Keratinocyte (primary cell): Measurements from ENCODE around the gene CXCL14. TPM values are rescaled to one million over a fixed set of nuclear protein-coding genes. Genes with fewer than 3 reads are reported as not detected.

Experiments used
- DNase-seq: peaks from one replicate; pipeline ENCODE4 v3.0.0-alpha.2; 2011; ENCODE audit warnings: low read depth, missing footprints, low spot score
- FAIRE-seq: peaks from 2 replicates; lab custom pipeline; 2011; peaks lifted over from hg19 to GRCh38; lab: Jason Lieb, UNC
- H2AFZ ChIP-seq: 2 replicates; pipeline ENCODE4 v1.6.0; 2012; ENCODE audit warnings: low read length, control low read depth, inconsistent platforms; ENCODE audit not compliant: control insufficient read depth
- H3K27ac ChIP-seq: 2 replicates; pipeline ENCODE4 v1.5.1; 2011; ENCODE audit warnings: low read length; ENCODE audit not compliant: control insufficient read depth, insufficient read depth
- H3K27me3 ChIP-seq: 3 replicates; pipeline ENCODE4 v1.6.0; 2011; ENCODE audit warnings: low read length; ENCODE audit not compliant: control insufficient read depth, insufficient read depth; ENCODE audit errors: extremely low read depth
- H3K36me3 ChIP-seq, 2 experiments: 2 replicates in 1 of 2; 3 replicates in 1 of 2; pipeline ENCODE4 v1.5.1; 2011; ENCODE audit warnings: low read length in 2 of 2, mild to moderate bottlenecking in 1 of 2; ENCODE audit not compliant: control insufficient read depth in 2 of 2, insufficient read depth in 2 of 2; ENCODE audit errors: extremely low read depth in 1 of 2
- H3K4me1 ChIP-seq: 3 replicates; pipeline ENCODE4 v1.5.1; 2011; ENCODE audit warnings: low read length; ENCODE audit not compliant: control insufficient read depth, insufficient read depth; ENCODE audit errors: extremely low read depth
- H3K4me2 ChIP-seq: 3 replicates; pipeline ENCODE4 v1.6.0; 2011; ENCODE audit warnings: low read depth, low read length; ENCODE audit not compliant: control insufficient read depth, insufficient read depth; ENCODE audit errors: extremely low read depth
- H3K4me3 ChIP-seq, 3 experiments: fragments of 200-600 bp in 1 of 3; sonication (generic) in 1 of 3; 2 replicates in 2 of 3; 3 replicates in 1 of 3; pipeline ENCODE4 v1.5.1; 2011 to 2016; ENCODE audit warnings: low read length in 3 of 3, mild to moderate bottlenecking in 3 of 3, control low read depth in 2 of 3, inconsistent platforms in 1 of 3, low read depth in 1 of 3, mixed read lengths in 1 of 3, mixed run types in 1 of 3, moderate library complexity in 1 of 3; ENCODE audit not compliant: control insufficient read depth in 2 of 3, insufficient read depth in 2 of 3; ENCODE audit errors: extremely low read depth in 1 of 3
- H3K79me2 ChIP-seq: 2 replicates; pipeline ENCODE4 v1.6.0; 2012; ENCODE audit warnings: low read length; ENCODE audit not compliant: control insufficient read depth, insufficient read depth
- H3K9ac ChIP-seq: 3 replicates; pipeline ENCODE4 v1.6.0; 2011; ENCODE audit warnings: low read length; ENCODE audit not compliant: control insufficient read depth, insufficient read depth; ENCODE audit errors: extremely low read depth
- H3K9me1 ChIP-seq: 3 replicates; pipeline ENCODE4 v1.6.0; 2011; ENCODE audit warnings: low read length; ENCODE audit not compliant: control insufficient read depth, insufficient read depth; ENCODE audit errors: extremely low read depth
- H3K9me3 ChIP-seq: 2 replicates; pipeline ENCODE4 v1.5.1; 2012; ENCODE audit warnings: low read depth, low read length; ENCODE audit not compliant: control insufficient read depth
- H4K20me1 ChIP-seq: 3 replicates; pipeline ENCODE4 v1.6.0; 2011; ENCODE audit warnings: low read length; ENCODE audit not compliant: control insufficient read depth, insufficient read depth; ENCODE audit errors: extremely low read depth
- EZH2 ChIP-seq: IDR thresholded peaks from one replicate; pipeline ENCODE4 v1.6.1; 2012; ENCODE audit warnings: inconsistent platforms, mild to moderate bottlenecking, low read length, moderate library complexity
- dilution Hi-C: fragments of 300-500 bp; cut with MboI; formaldehyde crosslinking; loops from one replicate; pipeline ENCODE4 v1.7.0; 2020; ENCODE audit warnings: low sequenced_read_pairs; ENCODE audit not compliant: extremely low pct_ligation_motif_present
- polyA plus RNA-seq, 5 experiments: library from polyadenylated mRNA; depleted of rRNA in 3 of 5; stranded (reverse) in 3 of 5; stranded (forward) in 1 of 5; unstranded in 1 of 5; fragments of >200 nt; gene quantifications; 1 replicate in 1 of 5; 2 replicates in 3 of 5; 3 replicates in 1 of 5; pipeline versions ENCODE4 v1.2.1 to v1.2.3, GENCODE V29; 2011 to 2012; ENCODE audit warnings: missing spikeins in 2 of 5, low read depth in 1 of 5, low replicate concordance in 1 of 5
- TF ChIP-seq, protein P1 (sequence below), 3 experiments: IDR thresholded peaks in 1 of 3; conservative IDR thresholded peaks in 1 of 3; optimal IDR thresholded peaks in 1 of 3; 2 replicates in 2 of 3; 3 replicates in 1 of 3; pipeline versions ENCODE3 to v1.5.1; 2011; ENCODE audit warnings: low read length in 3 of 3, mild to moderate bottlenecking in 3 of 3, moderate library complexity in 2 of 3, control low read depth in 1 of 3, inconsistent platforms in 1 of 3; ENCODE audit not compliant: insufficient read depth in 2 of 3; ENCODE audit errors: extremely low read depth in 1 of 3

Gene CXCL14
- polyA plus RNA-seq, 1 donor (not counting 4 experiments of a cell fraction or from before 2014, with no cell fraction given): 124 TPM

DNA sequence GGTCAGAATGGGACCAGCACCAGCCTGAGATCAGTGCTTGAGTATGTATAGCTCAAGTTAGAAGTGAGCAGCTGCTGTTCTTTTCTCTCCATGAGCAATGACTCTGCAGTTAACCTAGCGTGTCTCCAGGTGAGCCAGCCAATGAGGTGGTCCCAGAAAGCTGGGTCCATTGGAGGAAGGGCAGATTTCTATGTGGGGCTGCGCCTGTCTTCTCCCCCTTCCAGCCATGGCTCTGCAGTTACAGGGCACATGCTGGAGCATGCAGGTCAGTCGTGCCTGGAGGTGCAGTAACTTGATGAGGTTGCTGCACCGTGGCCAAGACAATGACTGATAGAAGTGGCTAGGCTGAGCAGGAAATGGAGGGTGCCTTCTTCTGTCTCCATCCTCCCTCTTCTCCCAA is 29.6 kb upstream of the CXCL14 start:
- TF ChIP-seq, protein P1, sequence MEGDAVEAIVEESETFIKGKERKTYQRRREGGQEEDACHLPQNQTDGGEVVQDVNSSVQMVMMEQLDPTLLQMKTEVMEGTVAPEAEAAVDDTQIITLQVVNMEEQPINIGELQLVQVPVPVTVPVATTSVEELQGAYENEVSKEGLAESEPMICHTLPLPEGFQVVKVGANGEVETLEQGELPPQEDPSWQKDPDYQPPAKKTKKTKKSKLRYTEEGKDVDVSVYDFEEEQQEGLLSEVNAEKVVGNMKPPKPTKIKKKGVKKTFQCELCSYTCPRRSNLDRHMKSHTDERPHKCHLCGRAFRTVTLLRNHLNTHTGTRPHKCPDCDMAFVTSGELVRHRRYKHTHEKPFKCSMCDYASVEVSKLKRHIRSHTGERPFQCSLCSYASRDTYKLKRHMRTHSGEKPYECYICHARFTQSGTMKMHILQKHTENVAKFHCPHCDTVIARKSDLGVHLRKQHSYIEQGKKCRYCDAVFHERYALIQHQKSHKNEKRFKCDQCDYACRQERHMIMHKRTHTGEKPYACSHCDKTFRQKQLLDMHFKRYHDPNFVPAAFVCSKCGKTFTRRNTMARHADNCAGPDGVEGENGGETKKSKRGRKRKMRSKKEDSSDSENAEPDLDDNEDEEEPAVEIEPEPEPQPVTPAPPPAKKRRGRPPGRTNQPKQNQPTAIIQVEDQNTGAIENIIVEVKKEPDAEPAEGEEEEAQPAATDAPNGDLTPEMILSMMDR (optimal IDR thresholded peaks at IDR 0.05 in 1 of 3, IDR thresholded peaks at IDR 0.05 in 1 of 3, conservative IDR thresholded peaks at IDR 0.05 in 1 of 3; ENCODE audit: extremely low read depth in 1 of 3, insufficient read depth in 2 of 3, low read length in 3 of 3): no peak
- TF ChIP-seq EZH2: no peak
- Histone ChIP-seq H2AFZ (peak overlapping the region; percentile 53), H3K9ac (no peak overlapping the region), H3K79me2 (no peaks in the 10 kb centered on the region), H3K4me3 (no peak overlapping the region), H3K9me1 (no peaks in the 10 kb centered on the region), H3K4me1 (peaks cover 24% of the 10 kb centered on the region), H4K20me1 (no peaks in the 10 kb centered on the region), H3K9me3 (no peaks in the 10 kb centered on the region), H3K36me3 (no peaks in the 10 kb centered on the region), H3K4me2 (peak overlapping the region; percentile 25), H3K27ac (no peak overlapping the region), H3K27me3 (no peaks in the 10 kb centered on the region)
- dilution Hi-C loops: no loop called here
- FAIRE-seq: peak; percentile 88
- DNase-seq: peak; percentile 35

DNA sequence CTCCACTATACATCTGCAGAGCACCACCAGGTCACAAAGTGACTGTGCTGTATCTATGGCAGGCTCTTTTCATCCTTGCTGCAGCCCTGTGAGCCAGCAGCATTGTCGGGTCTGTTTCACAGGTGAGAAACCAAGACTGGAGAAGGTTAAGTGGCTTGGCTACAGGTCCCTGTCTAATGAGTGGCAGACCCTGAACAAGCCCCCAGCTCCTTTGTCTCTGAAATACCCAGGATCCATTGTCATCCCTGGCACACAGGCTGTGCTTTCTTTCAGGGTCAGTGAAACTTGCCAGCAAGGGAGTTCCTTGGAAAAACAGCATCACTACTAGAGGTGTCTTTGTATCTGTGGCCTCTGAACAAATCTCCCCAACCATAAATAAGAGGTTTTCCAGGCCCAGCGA is 27.6 kb upstream of the CXCL14 start:
- no peak overlapping the region for H3K27ac ChIP-seq
- H2AFZ ChIP-seq: no peak overlapping the region
- H3K9ac ChIP-seq: no peak overlapping the region
- H3K27me3 ChIP-seq: no peaks in the 10 kb centered on the region
- no peak for DNase-seq
- H3K4me2 ChIP-seq: no peak overlapping the region
- H3K36me3 ChIP-seq: no peaks in the 10 kb centered on the region
- H3K9me3 ChIP-seq: no peaks in the 10 kb centered on the region
- peaks cover 28% of the 10 kb centered on the region for H3K4me1 ChIP-seq
- TF ChIP-seq, protein P1 (optimal IDR thresholded peaks at IDR 0.05 in 1 of 3, IDR thresholded peaks at IDR 0.05 in 1 of 3, conservative IDR thresholded peaks at IDR 0.05 in 1 of 3; ENCODE audit: extremely low read depth in 1 of 3, insufficient read depth in 2 of 3, low read length in 3 of 3): no peak
- no peak for TF ChIP-seq EZH2
- no peaks in the 10 kb centered on the region for H3K79me2 ChIP-seq
- FAIRE-seq: no peak
- H3K4me3 ChIP-seq: no peak overlapping the region
- dilution Hi-C loops: no loop called here
- peaks cover 2% of the 10 kb centered on the region for H3K9me1 ChIP-seq
- H4K20me1 ChIP-seq: no peaks in the 10 kb centered on the region
